Activated CD4-positive, alpha-beta memory T cell treated with anti-CD3 and anti-CD28 coated beads for 36 hours (primary cell): Measurements from ENCODE around the gene ZFAND3. TPM values are rescaled to one million over a fixed set of nuclear protein-coding genes. Genes with fewer than 3 reads are reported as not detected.

Experiments used
- CTCF ChIA-PET: fragments of 350-600 bp; sonication (Branson Sonifier 250); formaldehyde crosslinking; loops from one replicate; lab custom pipeline; 2021; ENCODE audit warnings: antibody characterized with exemption, inconsistent platforms; lab: Charles Lee
- POLR2A ChIA-PET: fragments of 350-600 bp; sonication (Branson Sonifier 250); formaldehyde crosslinking; loops from one replicate; lab custom pipeline; 2021; ENCODE audit warnings: antibody characterized with exemption; lab: Charles Lee
- DNase-seq: peaks from one replicate; pipeline ENCODE4 v3.0.0-alpha.2; 2020
- H3K27ac Mint-ChIP-seq: one replicate; pipeline ENCODE4 v1.8.0; 2021; ENCODE audit warnings: mixed read lengths
- H3K27me3 Mint-ChIP-seq: one replicate; pipeline ENCODE4 v1.8.0; 2021; ENCODE audit warnings: mixed read lengths
- H3K36me3 Mint-ChIP-seq: one replicate; pipeline ENCODE4 v1.8.0; 2021; ENCODE audit warnings: mixed read lengths
- H3K4me1 Mint-ChIP-seq: one replicate; pipeline ENCODE4 v1.8.0; 2021; ENCODE audit warnings: low read depth, mixed read lengths
- H3K4me3 Mint-ChIP-seq: one replicate; pipeline ENCODE4 v1.8.0; 2021; ENCODE audit warnings: mild to moderate bottlenecking, mixed read lengths
- H3K9me3 Mint-ChIP-seq: one replicate; pipeline ENCODE4 v1.8.0; 2021; ENCODE audit warnings: mixed read lengths
- intact Hi-C: fragments of 100-400 bp; cut with micrococcal nuclease; formaldehyde crosslinking; loops from one replicate; pipeline ENCODE4 v1.15.1; 2023
- total RNA-seq, 2 experiments: library from RNA; stranded (reverse); gene quantifications; one replicate each; pipeline ENCODE4 v1.2.3, GENCODE V29; 2021

ZFAND3 gene
- total RNA-seq, 2 experiments from 2014 or later = 35.1 to 36.4 TPM

- DNase-seq = no peak
- POLR2A ChIA-PET = no interaction called here
- intact Hi-C loops = no loop called here
- Mint-ChIP-seq H3K4me1 (no peaks in the 10 kb centered on the region), H3K27me3 (no peaks in the 10 kb centered on the region), H3K9me3 (no peaks in the 10 kb centered on the region), H3K4me3 (no peak overlapping the region), H3K27ac (no peak overlapping the region), H3K36me3 (no peaks in the 10 kb centered on the region)
- CTCF ChIA-PET = interaction anchor here (1.3 kb wide), 1 partner anchor 24 kb away, joined by 3 read pairs; no protein-coding TSS in a partner anchor
These were observed 333.7 kb downstream of the ZFAND3 start for GRCh38 chr6:38153076-38153797.

GRCh38 chr6:38153798-38154345, 334.3 kb downstream of the ZFAND3 start:
- intact Hi-C loops = no loop called here
- no peaks in the 10 kb centered on the region for H3K9me3 Mint-ChIP-seq
- H3K36me3 Mint-ChIP-seq = no peaks in the 10 kb centered on the region
- ChIA-PET POLR2A (no interaction called here), CTCF (interaction anchor here (1.3 kb wide), 1 partner anchor 23 kb away, joined by 3 read pairs; no protein-coding TSS in a partner anchor)
- H3K4me1 Mint-ChIP-seq = no peaks in the 10 kb centered on the region
- DNase-seq = no peak
- no peak overlapping the region for H3K4me3 Mint-ChIP-seq
- H3K27ac Mint-ChIP-seq = no peak overlapping the region
- H3K27me3 Mint-ChIP-seq = no peaks in the 10 kb centered on the region

- no peaks in the 10 kb centered on the region for H3K27me3 Mint-ChIP-seq
- H3K27ac Mint-ChIP-seq = peak overlapping the region; percentile 14
- CTCF ChIA-PET = no interaction called here
These were observed 335.2 kb downstream of the ZFAND3 start for GRCh38 chr6:38154731-38155130.

GRCh38 chr6:38155144-38155543, 335.6 kb downstream of the ZFAND3 start:
- Mint-ChIP-seq H3K36me3 (peaks cover under 1% of the 10 kb centered on the region), H3K9me3 (no peaks in the 10 kb centered on the region), H3K4me1 (no peaks in the 10 kb centered on the region), H3K27ac (peak overlapping the region; percentile 14), H3K27me3 (no peaks in the 10 kb centered on the region), H3K4me3 (no peak overlapping the region)
- POLR2A ChIA-PET = no interaction called here
- CTCF ChIA-PET = no interaction called here
- intact Hi-C loops = no loop called here
- DNase-seq = no peak

More at GRCh38 chr6:38154731-38155130, 335.2 kb downstream of the ZFAND3 start:
- no peak for DNase-seq
- POLR2A ChIA-PET = no interaction called here
- intact Hi-C loops = no loop called here
- Mint-ChIP-seq H3K36me3 (no peaks in the 10 kb centered on the region), H3K9me3 (no peaks in the 10 kb centered on the region), H3K4me1 (no peaks in the 10 kb centered on the region), H3K4me3 (no peak overlapping the region)

- CTCF ChIA-PET = no interaction called here
- Mint-ChIP-seq H3K9me3 (no peaks in the 10 kb centered on the region), H3K27ac (no peak overlapping the region), H3K27me3 (no peaks in the 10 kb centered on the region), H3K4me3 (no peak overlapping the region), H3K4me1 (no peaks in the 10 kb centered on the region), H3K36me3 (peaks cover 6% of the 10 kb centered on the region)
- POLR2A ChIA-PET = no interaction called here
- no peak for DNase-seq
- intact Hi-C loops = no loop called here
These were observed 336.2 kb downstream of the ZFAND3 start for GRCh38 chr6:38155621-38156204.

- H3K4me1 Mint-ChIP-seq = no peaks in the 10 kb centered on the region
- CTCF ChIA-PET = no interaction called here
These were observed 337.5 kb downstream of the ZFAND3 start for GRCh38 chr6:38156818-38157565.

GRCh38 chr6:38157905-38158304, 338.4 kb downstream of the ZFAND3 start:
- ChIA-PET POLR2A (no interaction called here), CTCF (no interaction called here)
- Mint-ChIP-seq H3K9me3 (no peaks in the 10 kb centered on the region), H3K27ac (no peak overlapping the region), H3K36me3 (peaks cover 6% of the 10 kb centered on the region), H3K27me3 (no peaks in the 10 kb centered on the region), H3K4me3 (no peak overlapping the region), H3K4me1 (no peaks in the 10 kb centered on the region)
- intact Hi-C loops = no loop called here
- DNase-seq = no peak

More at GRCh38 chr6:38156818-38157565, 337.5 kb downstream of the ZFAND3 start:
- H3K4me3 Mint-ChIP-seq = no peak overlapping the region
- no peak overlapping the region for H3K27ac Mint-ChIP-seq
- H3K36me3 Mint-ChIP-seq = peaks cover 6% of the 10 kb centered on the region
- no peaks in the 10 kb centered on the region for H3K9me3 Mint-ChIP-seq
- no peak for DNase-seq
- intact Hi-C loops = no loop called here
- H3K27me3 Mint-ChIP-seq = no peaks in the 10 kb centered on the region
- POLR2A ChIA-PET = no interaction called here

- no peaks in the 10 kb centered on the region for H3K4me1 Mint-ChIP-seq
- ChIA-PET POLR2A (no interaction called here), CTCF (no interaction called here)
- H3K36me3 Mint-ChIP-seq = peaks cover 6% of the 10 kb centered on the region
- H3K27ac Mint-ChIP-seq = no peak overlapping the region
- intact Hi-C loops = no loop called here
- H3K9me3 Mint-ChIP-seq = no peaks in the 10 kb centered on the region
- no peak for DNase-seq
- H3K27me3 Mint-ChIP-seq = no peaks in the 10 kb centered on the region
- H3K4me3 Mint-ChIP-seq = no peak overlapping the region
These were observed 339.3 kb downstream of the ZFAND3 start for GRCh38 chr6:38158762-38159350.

- intact Hi-C loops = no loop called here
- Mint-ChIP-seq H3K27ac (no peak overlapping the region), H3K9me3 (no peaks in the 10 kb centered on the region), H3K27me3 (no peaks in the 10 kb centered on the region), H3K4me3 (no peak overlapping the region), H3K4me1 (no peaks in the 10 kb centered on the region), H3K36me3 (peaks cover 6% of the 10 kb centered on the region)
- DNase-seq = no peak
- CTCF ChIA-PET = no interaction called here
- POLR2A ChIA-PET = no interaction called here
These were observed 340.1 kb downstream of the ZFAND3 start for GRCh38 chr6:38159596-38159995.

GRCh38 chr6:38160831-38161230, 341.3 kb downstream of the ZFAND3 start:
- no peaks in the 10 kb centered on the region for H3K4me1 Mint-ChIP-seq
- no peaks in the 10 kb centered on the region for H3K27me3 Mint-ChIP-seq
- POLR2A ChIA-PET = no interaction called here
- intact Hi-C loops = no loop called here
- H3K4me3 Mint-ChIP-seq = no peak overlapping the region
- H3K9me3 Mint-ChIP-seq = no peaks in the 10 kb centered on the region
- no peak overlapping the region for H3K27ac Mint-ChIP-seq
- CTCF ChIA-PET = no interaction called here
- no peak for DNase-seq
- peaks cover 6% of the 10 kb centered on the region for H3K36me3 Mint-ChIP-seq

GRCh38 chr6:38161331-38161730, 341.8 kb downstream of the ZFAND3 start:
- POLR2A ChIA-PET = no interaction called here
- Mint-ChIP-seq H3K4me1 (no peaks in the 10 kb centered on the region), H3K27me3 (no peaks in the 10 kb centered on the region), H3K9me3 (no peaks in the 10 kb centered on the region), H3K4me3 (no peak overlapping the region), H3K36me3 (peaks cover 6% of the 10 kb centered on the region), H3K27ac (no peak overlapping the region)
- intact Hi-C loops = no loop called here
- CTCF ChIA-PET = no interaction called here
- no peak for DNase-seq
